SHP77 (cell line): ENCODE measurements around the gene EEIG1.

Experiments
- DNase-seq, 2 experiments: peaks; one replicate each; lab custom pipeline; 2025; lab: John Stamatoyannopoulos, UW

The EEIG1 gene

GRCh38 chr9:128001151-128001778 lies 20.5 kb upstream of the EEIG1 start:
- DNase-seq = no peak

GRCh38 chr9:127999461-127999860 lies 18.7 kb upstream of the EEIG1 start:
- DNase-seq = no peak

- DNase-seq = no peak
Measured at GRCh38 chr9:127993721-127994120, 12.9 kb upstream of the EEIG1 start.

GRCh38 chr9:127991757-127992274 lies 11.0 kb upstream of the EEIG1 start:
- no peak for DNase-seq

- peak in 1 of 2 experiments; percentile 33 for DNase-seq
Measured at GRCh38 chr9:127991017-127991756, 10.4 kb upstream of the EEIG1 start.

- DNase-seq = no peak
Measured at GRCh38 chr9:127990554-127990953, 9.8 kb upstream of the EEIG1 start.

- no peak for DNase-seq
Measured at GRCh38 chr9:127989094-127989493, 8.3 kb upstream of the EEIG1 start.

- DNase-seq = peak in 1 of 2 experiments; percentile 37
Measured at GRCh38 chr9:127987103-127987614, 6.4 kb upstream of the EEIG1 start.

- DNase-seq = no peak
Measured at GRCh38 chr9:127985011-127985410, 4.2 kb upstream of the EEIG1 start.

GRCh38 chr9:127983847-127984289 lies 3.1 kb upstream of the EEIG1 start:
- no peak for DNase-seq

GRCh38 chr9:127982912-127983311 lies 2.1 kb upstream of the EEIG1 start:
- no peak for DNase-seq

- no peak for DNase-seq
Measured at GRCh38 chr9:127981559-127982121, 851 bp upstream of the EEIG1 start.

- DNase-seq = no peak
Measured at GRCh38 chr9:127980060-127980705, 606 bp downstream of the EEIG1 start.

- DNase-seq = peak in 1 of 2 experiments; percentile 32
Measured at GRCh38 chr9:127979333-127980059, 1.3 kb downstream of the EEIG1 start.

GRCh38 chr9:127979015-127979332 lies 1.8 kb downstream of the EEIG1 start:
- DNase-seq = no peak

GRCh38 chr9:127977884-127978647 lies 2.7 kb downstream of the EEIG1 start:
- no peak for DNase-seq

- DNase-seq = no peak
Measured at GRCh38 chr9:127977009-127977883, 3.5 kb downstream of the EEIG1 start.

- peak; percentile 77 to 84 for DNase-seq
Measured at GRCh38 chr9:127976498-127976897, 4.3 kb downstream of the EEIG1 start.

GRCh38 chr9:127975376-127976315 lies 5.1 kb downstream of the EEIG1 start:
- DNase-seq = no peak
